Measurements from ENCODE around the gene FSTL5. TPM values are rescaled to one million over a fixed set of nuclear protein-coding genes. Genes with fewer than 3 reads are reported as not detected.

FSTL5 gene
- total RNA-seq, 1 donor from 2014 or later = not detected

DNA sequence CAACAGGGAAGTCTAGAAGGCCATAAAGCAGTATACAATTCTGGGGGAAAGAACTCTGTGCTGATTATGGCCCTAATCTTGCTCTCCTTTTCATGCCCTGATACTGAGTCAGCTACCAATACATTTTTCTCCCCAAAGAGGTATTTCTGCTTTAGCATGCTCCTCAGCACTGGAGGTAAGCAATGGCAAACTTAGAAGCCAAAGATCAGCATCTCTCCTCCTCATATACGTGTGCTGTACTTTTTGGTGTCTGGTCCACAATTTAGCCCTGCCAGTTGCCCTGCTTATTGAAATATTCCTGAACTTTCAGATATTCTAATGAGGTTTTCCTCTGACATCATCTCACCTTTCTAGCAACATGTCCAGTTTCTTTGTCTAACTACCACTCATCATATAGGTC, 226.2 kb downstream of the FSTL5 start:
- peak in 1 of 2 donors; percentile 1 for DNase-seq (ENCODE audit: low read depth in 2 of 2)

DNA sequence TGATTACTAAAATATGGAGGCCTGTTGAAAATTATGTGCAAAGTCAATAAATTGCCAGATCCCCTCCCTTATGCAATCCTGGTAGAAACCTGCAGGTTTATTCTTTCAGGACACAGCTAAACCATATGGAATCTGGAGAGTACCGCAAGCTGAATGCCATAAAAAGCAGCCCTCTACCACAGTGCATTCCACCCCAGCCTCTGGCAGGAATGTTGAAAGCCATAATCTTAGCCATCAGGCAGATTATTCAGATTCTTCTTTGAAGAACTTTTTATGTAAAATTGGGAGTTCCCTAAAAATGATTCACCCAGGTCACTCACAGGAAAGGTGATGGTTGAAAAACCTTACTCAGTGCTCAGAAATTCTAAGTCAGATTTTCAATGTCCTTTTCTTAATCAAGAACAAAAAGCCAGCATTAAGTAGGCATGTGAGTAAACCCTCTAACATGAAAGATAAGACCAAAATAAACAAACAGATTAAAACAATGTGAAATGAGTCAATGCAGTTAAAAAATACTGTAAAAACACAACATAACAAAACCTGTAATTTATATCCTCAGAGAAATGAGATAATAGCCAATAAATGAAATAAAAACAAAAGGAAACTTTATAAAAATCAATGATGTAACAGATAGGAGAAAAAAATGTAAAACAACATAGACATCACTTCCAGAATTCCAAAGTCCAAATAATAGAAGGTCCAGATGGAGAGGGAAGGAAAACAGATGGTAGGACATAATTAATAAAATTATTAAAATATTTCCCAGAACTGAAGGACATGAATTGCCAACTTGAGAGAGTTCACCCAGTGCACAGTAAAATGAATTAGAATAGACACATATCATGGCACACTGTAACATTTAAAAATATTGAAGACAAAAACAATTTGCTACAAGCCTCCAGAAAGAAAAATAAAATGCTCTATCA, 226.9 kb downstream of the FSTL5 start:
- DNase-seq (ENCODE audit: low read depth in 2 of 2) = peak in 1 of 2 donors; percentile 58

DNA sequence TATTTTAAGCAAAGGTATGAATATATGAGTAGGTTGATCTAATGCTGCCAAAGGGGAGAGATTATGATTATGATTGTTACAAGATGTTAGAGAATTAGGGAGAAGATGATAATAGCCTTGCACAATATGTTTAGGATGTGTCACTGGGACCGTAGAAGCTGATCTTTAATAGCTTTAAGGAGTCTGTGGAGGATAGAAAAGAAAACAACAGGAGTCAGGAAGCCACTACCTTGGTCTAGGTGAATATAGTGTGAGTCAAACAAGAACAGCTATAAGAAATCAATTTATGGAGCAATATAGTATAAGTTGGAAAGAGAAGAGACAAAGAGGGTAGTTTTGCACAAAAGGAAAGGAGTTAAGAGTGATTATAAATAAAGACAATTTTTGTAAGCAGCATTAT, 232.7 kb downstream of the FSTL5 start:
- no peak for DNase-seq (ENCODE audit: low read depth in 2 of 2)

DNA sequence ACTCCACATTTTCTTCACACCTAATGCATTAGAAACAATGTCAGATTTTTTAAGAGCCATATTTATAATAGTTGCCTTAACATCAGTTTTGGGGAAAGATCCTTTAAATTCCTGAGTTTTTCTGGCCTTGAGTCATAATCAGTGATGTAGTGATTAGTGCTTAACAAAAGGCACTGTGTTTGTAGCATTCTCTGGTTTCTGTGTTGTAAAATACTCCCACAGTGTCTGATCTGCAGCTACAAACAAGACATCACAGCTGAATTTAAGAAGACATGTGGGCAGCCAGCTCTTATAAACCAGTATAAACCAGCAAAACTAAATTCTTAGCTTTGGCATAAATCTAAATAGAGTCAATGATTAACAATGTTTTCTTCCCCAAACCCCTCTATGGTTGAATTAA, 233.8 kb downstream of the FSTL5 start:
- DNase-seq (ENCODE audit: low read depth in 2 of 2) = no peak

DNA sequence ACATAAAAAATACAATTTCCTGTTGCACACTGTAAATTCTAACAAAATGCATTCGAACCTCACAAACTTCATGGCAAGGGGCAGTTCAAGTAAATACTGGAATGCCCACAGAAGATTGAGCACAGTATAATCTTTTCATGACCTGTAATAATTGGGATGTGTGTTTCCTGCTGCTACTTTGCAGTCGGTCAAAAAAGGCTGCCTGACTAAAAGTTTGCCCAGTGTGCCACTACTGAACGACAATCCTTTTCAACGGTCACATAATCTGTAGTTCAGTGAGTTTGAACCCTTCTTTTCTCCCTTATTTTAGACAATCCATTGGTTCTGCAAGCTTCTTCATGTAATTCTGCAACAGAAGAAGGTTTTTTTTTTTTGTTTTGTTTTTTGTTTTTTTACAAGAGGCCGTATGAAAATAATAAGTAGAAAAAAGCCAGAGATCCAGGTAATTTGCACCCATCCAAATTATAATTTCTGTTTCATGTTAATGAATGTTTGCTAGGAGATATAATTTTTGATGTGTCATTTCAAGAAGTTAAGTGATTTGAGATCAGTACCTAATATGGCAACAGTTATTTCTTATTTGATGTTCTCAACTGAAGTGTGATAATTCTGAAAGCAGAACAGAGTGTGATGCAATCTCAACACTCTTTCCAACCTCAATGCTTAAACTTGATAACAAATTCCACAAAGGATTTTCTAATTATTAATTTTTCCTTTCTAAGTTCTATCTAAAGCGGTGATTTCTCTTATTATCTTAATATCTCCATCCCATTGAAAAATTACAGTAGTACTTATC, 237.6 kb downstream of the FSTL5 start:
- no peak for DNase-seq (ENCODE audit: low read depth in 2 of 2)

DNA sequence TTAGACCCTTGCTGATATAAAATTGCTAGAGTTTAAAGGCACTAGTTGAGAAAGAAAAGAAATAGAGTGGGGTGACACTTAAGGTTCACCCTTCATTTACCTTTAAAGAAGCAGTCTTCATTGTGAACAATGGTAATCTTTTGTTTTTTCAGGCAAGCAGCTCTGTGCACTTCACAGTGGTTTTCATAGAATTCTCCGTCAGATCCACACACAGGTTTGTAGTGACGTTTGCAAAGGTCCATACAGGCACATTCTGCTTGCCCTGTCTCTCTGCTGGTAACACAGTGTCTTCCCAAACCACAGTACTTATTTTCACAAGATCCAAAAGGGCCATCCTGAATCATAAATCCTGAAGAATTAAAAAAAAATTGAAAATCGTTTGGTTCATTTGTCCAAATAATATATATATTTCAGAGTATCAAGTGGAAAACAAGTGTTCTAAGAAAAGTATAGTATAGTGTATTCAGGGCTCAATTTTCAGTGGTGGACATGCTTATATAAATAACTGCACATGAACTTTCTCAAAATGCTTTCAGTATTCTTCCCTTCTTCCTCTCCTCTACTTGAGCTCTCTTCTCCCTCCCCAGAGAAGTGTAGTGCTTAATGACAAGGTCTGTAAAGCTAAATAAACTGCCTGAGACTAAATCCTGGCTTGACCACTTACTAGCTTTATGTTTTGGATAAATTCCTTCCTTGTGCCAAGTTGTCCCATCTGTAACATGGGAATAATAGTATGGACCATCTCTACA, 243.3 kb downstream of the FSTL5 start:
- DNase-seq (ENCODE audit: low read depth in 2 of 2) = no peak

DNA sequence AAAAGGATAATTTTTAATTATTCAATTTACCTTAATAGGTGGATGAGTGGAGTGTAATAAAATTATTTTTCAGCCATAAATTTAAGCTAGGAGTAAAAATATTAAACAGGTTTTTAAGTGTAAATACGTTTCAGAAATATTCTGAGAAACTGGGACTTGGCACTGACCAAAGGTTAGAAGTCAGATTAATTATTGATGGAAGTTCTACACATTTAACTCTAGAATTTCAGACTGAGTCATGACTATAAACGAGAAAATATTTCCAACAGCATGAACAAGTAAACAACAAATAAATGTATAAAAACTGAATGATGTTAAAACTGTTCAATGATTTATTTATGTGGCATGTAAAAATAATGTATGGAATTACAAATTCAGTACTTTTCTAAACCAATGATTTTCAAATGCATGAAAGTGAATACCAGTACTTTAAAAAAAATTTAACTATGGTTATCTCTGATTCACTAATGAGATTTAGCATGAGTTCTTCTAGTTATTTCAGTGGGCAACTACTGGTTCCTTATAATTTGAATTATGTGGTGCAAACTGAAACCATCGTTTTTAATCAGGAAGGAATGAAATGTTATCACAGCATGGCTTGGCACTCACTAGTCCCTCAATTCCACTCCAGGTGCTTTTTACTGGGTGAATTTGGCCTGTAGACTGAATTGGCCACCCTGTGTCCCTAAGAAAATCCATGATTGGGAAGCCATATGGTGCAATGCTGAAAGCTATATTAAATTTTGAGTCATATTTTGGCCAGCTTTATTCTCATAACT, 244.2 kb downstream of the FSTL5 start:
- DNase-seq (ENCODE audit: low read depth in 2 of 2) = no peak

DNA sequence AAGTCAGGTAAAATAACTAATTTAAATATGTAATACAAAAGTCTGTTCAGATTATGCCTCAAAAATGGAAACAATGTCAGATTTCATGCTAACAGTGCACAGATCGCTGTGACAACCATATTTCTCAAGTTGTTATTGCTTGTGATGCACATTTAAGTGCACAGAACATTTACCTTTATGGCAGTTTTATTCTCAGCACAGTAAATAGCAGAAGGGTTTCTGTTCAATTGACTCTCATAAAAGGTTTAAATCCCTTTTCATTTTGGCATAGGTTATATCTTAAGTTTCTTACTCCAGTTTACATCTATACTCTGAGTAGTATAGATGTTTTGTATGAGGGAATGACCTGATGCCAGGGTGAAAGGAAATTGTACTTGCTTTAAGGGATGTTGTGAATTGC, 247.8 kb downstream of the FSTL5 start:
- DNase-seq (ENCODE audit: low read depth in 2 of 2) = no peak

DNA sequence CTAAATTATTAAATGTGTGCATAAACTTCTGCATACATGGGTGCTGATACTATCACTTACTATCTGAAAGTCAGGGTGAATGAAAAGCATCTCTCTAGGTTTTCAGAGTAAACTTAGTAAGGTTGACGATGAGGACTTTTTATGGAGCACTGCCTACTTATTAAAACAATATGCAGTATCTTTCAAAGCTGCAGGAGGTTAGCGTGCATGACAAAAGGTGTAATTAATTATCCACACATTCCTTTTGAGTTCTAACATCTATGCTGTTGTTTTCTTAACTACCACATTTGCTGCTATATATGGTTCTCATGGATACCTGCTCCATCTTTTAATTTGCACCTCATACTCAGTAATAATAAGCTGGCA, 256.2 kb downstream of the FSTL5 start:
- no peak for DNase-seq (ENCODE audit: low read depth in 2 of 2)

DNA sequence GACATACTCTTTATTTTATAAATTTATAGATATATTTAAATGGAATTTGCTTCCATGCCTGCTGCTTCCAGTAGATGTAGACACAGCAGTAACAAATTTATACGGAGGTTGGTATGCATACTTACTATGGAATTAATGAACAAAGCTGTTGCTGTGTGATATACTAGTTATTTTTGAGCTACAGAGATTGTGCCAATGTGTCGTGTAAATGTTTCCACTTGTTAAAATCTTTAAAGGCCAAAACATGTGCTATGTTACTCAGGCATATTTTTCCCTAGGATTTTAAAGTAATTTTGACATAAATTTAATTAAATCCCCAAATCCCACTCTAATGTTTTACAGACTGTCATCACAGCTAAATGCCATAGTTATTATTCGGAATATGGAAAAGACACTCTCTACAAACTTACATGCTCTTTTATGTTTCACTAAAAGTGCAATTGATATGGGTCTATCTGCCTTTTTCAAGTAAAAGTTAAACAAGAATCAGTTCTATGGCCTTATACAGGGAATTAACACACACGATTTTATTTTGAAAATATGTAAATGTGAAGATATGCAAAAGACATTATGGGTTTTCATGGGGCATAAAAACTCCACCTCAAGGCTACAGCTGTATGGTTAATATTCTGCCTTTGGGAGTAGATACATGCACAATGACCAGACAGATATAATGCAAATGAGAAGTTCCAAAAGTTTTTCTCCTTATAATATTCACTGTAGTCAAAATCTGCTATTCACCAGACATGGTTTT, 256.8 kb downstream of the FSTL5 start:
- no peak for DNase-seq (ENCODE audit: low read depth in 2 of 2)

DNA sequence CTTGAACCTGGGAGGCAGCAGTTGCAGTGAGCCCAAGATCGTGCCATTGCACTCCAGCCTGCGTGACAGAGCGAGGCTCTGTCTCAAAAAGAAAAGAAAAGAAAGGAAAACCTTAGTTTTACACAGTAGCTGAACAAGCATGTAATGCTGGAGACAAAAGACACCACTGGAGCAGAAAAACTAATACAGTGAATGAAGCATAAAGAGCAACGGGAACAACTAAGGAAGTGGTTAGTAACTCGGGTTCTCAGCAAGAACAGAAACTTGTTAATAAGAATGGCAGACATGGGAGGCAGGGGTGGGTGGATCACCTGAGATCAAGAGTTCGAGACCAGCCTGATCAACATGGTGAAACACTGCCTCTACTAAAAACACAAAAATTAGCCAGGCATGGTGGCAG, 263.7 kb downstream of the FSTL5 start:
- DNase-seq (ENCODE audit: low read depth in 2 of 2) = no peak

DNA sequence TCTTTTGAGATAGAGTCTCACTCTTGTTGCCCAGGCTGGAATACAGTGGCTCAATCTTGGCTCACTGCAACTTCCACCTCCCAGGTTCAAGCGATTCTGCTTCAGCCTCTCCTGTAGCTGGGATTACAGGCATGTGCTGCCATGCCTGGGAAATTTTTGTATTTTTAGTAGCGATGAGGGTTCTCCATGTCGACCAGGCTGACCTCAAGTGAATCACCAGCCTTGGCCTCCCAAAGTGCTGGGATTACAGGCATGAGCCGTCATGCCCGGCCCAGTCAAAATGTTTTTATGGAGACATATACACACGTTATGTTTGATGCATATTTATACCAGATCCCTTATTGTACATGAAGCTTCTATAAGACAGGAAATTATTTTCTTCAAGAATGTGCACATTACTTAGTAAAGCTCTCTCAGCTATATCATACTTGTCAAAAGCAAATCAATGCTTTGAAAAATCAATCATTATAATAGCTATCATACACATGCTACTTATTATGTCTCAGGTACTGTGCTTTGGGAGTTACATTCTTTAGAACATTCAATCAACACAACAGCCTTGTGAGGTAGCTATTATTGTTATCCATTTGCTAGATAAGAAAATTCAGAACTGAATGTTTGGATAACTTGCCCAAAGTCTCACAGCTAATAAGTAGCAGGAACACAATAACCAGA, 269.2 kb downstream of the FSTL5 start:
- DNase-seq (ENCODE audit: low read depth in 2 of 2) = no peak

DNA sequence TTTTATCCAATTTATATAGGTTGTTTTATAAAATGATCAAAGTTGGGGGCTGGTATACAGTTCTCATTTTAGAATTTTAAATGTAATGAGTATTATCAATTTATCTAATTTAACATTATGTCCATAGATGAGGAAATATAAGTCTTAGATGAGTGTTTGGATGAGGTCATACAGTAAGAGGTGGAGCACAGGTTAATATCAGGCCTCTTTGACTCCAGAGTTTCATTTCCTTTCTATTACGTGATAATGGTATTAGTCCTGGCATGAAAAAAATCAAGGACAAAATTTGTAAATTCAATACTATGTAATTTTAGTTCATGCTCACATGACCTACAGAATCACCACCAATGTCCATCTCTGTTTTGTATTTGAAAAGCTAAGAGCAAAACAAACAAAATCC, 269.8 kb downstream of the FSTL5 start:
- DNase-seq (ENCODE audit: low read depth in 2 of 2) = no peak

DNA sequence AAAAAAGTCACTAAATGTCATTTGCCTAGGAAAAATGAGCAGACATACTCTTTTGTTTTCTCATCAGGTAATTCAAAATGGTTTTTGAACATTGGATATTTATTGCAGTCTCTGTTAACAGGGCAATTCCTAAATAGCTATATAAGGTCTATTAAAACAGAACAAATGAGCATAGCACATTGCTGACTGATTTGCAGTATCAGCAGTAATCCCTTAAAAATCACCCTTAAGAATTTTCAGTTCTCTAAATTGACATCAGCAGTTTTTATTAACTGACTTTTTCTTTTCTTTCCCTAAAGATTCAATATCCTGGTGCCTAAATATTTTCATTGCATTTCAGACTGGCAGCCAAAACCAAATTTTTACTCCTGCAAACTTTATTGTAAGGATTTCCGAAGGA, 270.2 kb downstream of the FSTL5 start:
- DNase-seq (ENCODE audit: low read depth in 2 of 2) = no peak

DNA sequence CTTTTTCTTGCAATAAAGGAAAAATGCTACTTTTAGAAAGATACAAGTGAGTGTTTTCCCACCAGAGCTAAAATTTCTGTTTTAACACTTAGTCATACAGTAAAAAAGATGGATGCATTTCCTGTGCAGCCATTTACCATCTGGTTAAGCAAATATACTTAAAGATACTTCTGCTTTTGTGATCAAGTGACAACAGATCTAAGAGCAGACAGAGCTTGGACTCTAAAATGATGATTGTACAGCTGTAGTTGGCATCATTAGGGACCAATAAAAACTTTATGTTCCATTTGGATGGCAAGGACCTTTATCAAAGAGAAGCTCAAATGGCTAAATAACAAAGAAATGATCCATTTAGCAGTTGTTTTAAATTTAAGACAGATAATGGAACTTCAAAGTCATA, 270.8 kb downstream of the FSTL5 start:
- DNase-seq (ENCODE audit: low read depth in 2 of 2) = no peak

DNA sequence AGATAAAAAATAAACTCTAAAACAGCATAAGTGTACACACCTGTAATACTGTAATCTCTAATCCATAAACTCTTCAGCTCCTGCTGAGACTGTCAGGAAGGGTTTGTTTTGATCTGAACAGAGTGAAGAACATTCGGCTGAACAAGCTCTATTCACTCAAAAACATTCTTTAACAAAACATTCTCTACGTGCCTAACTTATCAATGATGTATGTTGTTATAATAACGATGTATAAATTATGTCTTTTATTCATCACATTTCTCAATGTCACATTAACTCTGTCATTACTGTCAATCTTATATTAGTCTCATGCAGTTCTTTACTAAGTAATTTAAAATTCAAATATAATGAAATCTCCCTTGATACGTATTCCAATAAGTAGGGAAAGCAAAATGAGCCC, 280.6 kb downstream of the FSTL5 start:
- DNase-seq (ENCODE audit: low read depth in 2 of 2) = no peak

DNA sequence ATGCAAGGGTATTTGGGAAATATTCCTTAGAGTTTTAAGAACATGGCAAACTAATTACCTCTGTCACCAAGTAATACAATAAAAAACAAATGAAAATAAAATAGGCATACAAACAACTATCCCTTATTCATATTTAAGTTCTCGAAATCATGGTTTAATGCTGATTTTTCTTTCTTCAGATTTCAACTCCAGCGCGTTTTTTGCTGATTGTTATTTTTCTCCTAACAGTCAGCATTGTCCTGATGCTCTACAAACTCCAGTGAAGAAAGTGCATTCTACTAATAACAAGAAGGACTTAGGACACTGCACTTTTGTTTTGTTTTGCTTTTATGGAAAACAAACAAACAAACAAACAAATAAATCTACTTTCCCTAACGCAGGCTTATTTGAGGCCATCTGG, 282.4 kb downstream of the FSTL5 start:
- DNase-seq (ENCODE audit: low read depth in 2 of 2) = no peak

DNA sequence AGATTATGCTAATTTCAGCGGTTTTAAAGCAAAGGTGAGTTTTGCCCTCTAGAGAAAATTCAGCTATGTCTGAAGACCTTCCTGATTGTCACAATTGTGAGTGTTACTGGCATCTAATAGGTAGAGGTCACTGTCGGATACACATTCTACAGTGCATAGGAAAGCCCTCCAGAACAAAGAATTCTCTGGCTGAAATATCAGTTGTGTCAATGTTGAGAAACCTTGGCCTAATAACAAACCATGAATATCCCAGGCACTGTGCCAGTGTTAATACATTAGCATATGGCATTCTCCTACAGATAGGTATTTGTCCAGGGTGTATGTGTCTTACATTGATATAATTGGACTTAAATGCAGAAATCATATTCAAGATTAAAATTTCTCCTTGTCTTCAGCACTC, 294.3 kb downstream of the FSTL5 start:
- no peak for DNase-seq (ENCODE audit: low read depth in 2 of 2)

DNA sequence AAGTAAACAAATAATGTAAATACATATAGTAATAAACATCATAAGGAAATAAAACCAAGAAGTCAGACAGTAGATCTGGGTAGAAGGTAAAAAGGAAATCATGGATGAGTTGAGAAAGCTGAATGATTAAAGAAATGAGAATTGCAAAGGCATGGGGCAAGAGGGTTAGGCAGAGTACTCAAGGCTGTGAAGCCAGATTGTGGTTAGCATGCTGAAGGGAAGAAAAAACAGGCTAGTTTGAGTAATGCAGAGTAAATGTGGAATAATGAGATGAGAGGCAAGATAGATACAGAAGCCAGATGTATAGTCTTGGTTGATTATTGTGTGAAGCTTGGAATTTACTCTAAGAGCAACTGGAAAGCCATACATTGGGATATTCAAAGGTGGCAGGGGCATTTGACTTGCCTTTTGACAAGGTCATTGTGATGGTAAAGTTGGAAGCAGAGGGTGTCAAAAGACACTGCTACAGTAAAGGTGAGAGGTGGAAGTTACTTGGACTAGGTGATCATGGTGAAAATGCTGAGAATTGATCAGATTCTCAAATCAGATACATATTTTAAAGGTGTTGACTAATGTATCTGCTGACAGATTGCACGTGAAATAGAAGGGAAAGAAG, 307.0 kb downstream of the FSTL5 start:
- no peak for DNase-seq (ENCODE audit: low read depth in 2 of 2)

DNA sequence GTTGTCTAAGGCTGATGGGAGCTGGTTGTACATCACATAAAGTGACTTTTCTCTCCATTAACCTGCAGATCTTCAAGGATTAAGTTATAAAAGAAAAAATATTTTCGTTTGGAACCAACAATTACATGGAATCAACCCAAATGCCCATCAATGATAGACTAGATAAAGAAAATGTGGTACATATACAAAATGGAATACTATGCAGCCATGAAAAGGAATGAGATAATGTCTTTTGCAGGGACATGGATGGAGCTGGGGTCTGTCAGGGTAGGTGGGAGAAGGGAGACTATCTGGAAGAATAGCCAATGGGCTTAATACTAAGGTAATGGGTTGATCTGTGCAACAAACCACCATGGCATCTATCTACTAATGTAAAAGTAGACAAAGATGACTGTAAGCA, 313.2 kb downstream of the FSTL5 start:
- DNase-seq (ENCODE audit: low read depth in 2 of 2) = no peak

All from dermis microvascular lymphatic vessel endothelial cell (primary cell).